HL-60/S4 (cell line): ENCODE data around the gene MAP2K4.
"Not testable (repeated sequence)": the region's sequence is repeated elsewhere in the genome, so short reads cannot be mapped to it uniquely, and the experiment has no call there.

ENCODE experiments used
- in situ Hi-C: fragments of 300-500 bp; cut with MboI; formaldehyde crosslinking; loops from 2 replicates; pipeline ENCODE4 v1.14.3; 2022; ENCODE audit warnings: low sequenced_read_pairs

Gene MAP2K4

DNA sequence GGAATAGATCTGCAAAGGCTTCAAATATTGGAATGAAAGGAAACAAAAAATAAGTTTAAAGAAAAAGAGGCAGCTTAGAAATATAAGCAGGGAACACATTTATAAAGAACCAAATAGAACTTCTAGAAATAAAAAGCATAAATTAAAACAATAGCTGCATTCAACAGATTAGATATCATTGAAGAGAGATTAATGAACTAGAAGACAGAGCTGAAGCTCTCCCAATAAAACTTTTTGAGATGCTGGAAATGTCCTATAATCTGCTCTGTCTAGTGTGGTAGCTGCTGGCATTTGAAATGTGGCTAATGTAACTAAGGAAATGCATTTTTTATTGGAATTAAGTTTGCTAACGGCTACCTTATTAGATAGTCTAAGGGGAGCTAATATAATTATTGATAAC lies 115.6 kb downstream of the MAP2K4 start:
- in situ Hi-C loops, result no loop called here

DNA sequence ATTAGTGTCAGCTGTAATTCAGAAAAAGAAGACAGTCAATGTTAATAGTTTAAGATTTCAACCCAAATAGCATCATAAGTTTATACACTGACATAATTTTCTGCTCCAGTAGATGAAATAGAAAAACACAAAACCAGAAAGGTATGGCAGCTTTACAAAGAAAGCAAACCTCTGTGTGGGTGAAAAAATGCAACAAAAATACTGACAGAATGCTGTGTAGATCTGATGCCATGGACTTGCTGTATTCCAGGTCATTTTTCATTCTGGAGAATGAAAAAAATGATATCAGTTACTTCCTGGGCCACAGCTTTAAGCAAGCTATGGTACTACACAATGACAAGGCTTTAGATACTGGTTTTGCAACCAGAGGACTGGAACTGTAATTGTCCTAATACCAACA lies 116.0 kb downstream of the MAP2K4 start:
- in situ Hi-C loops, result no loop called here

DNA sequence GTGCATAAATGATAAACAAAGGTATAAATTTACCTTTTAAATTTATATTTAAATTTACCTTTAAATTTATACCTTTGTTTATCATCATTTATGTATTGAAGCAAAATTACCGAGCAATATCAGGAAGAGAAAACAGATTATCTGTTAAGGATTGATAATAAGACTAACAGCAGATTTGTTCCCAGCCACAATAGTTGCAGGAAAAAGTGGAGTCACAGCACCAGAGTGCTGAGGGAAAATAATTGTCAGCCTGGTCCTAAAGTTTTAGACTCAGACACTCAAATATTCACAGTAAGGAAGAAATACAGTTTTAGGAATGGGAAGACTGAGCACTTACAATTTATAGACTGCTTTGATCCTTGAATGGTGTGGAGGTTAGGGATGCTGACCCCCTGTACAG lies 117.2 kb downstream of the MAP2K4 start:
- in situ Hi-C loops, result no loop called here

GRCh38 chr17:12140685-12141084 lies 120.0 kb downstream of the MAP2K4 start:
- in situ Hi-C loops, result no loop called here

- in situ Hi-C loops, result not testable (repeated sequence)
Measured at GRCh38 chr17:12162187-12162586, 141.5 kb downstream of the MAP2K4 start.

DNA sequence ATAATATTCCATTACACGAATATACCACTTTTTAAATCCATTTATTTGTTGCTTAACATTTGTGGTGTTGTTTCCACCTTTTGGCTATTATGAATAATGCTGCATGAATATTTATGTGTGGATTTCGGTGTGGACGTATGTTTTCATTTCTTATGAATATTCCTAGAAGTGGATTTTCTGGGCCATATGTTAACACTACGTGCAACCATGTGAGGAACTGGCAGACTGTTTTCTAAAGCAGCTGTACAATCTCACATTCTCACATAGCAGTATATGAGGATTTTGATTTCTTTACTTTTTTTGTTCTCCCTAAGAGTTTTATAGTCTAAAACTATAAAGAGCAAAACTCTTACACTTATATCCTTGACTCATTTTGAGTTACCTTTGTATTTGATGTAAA lies 143.4 kb downstream of the MAP2K4 start:
- in situ Hi-C loops, result no loop called here

- in situ Hi-C loops, result no loop called here
Measured at GRCh38 chr17:12178644-12179330, 158.1 kb downstream of the MAP2K4 start.

GRCh38 chr17:12180644-12181261 lies 160.1 kb downstream of the MAP2K4 start:
- in situ Hi-C loops, result no loop called here

GRCh38 chr17:12187658-12188057 lies 167.0 kb downstream of the MAP2K4 start:
- in situ Hi-C loops, result no loop called here

- in situ Hi-C loops, result no loop called here
Measured at GRCh38 chr17:12193144-12193735, 172.6 kb downstream of the MAP2K4 start.
